IMR-90 (cell line): Measurements from ENCODE around the gene SLC5A2. TPM values are rescaled to one million over a fixed set of nuclear protein-coding genes. Genes with fewer than 3 reads are reported as not detected.
"Not testable (repeated sequence)": the region's sequence is repeated elsewhere in the genome, so short reads cannot be mapped to it uniquely, and the experiment has no call there.

Experiments used
- ATAC-seq: fragments of 200-7000 bp; cut with Tn5 transposase; 2 replicates; pipeline ENCODE4 v1.9.1; 2020; ENCODE audit warnings: low read depth, mild to moderate bottlenecking, moderate library complexity
- BruUV-seq: library from RNA; stranded (reverse); fragments of 400-500 nt; replicated peaks from 2 replicates; lab custom pipeline; 2021; lab: Mats Ljungman, UMichigan
- CTCF ChIA-PET: fragments of 300-600 bp; formaldehyde crosslinking; extraction: SDS; loops from one replicate; lab custom pipeline; 2021; ENCODE audit warnings: antibody characterized with exemption; lab: Yijun Ruan, JAX
- POLR2A ChIA-PET: fragments of 300-600 bp; sonication (Branson Sonifier 250); formaldehyde crosslinking; loops from one replicate; lab custom pipeline; 2022; ENCODE audit warnings: antibody characterized with exemption; ENCODE audit not compliant: unreplicated experiment; lab: Charles Lee
- DNase-seq: peaks from one replicate; pipeline ENCODE4 v3.0.0; 2013
- H2AFZ ChIP-seq: replicated peaks from 2 replicates; pipeline ENCODE3; 2013; ENCODE audit warnings: low read length, mild to moderate bottlenecking; ENCODE audit not compliant: poor library complexity
- H2AK5ac ChIP-seq: 2 replicates; pipeline ENCODE4 v1.6.1; 2013; ENCODE audit warnings: low read depth, low read length, inconsistent platforms
- H2AK9ac ChIP-seq: replicated peaks from 2 replicates; pipeline ENCODE3; 2013; ENCODE audit warnings: mild to moderate bottlenecking, low read depth, low read length, moderate library complexity; ENCODE audit not compliant: poor library complexity
- H2BK120ac ChIP-seq: 2 replicates; pipeline ENCODE4 v1.6.1; 2013; ENCODE audit warnings: low read depth, low read length, inconsistent platforms
- H2BK15ac ChIP-seq: 3 replicates; pipeline ENCODE4 v1.6.1; 2013; ENCODE audit warnings: low read depth, low read length, inconsistent platforms
- H2BK20ac ChIP-seq: 2 replicates; pipeline ENCODE4 v1.6.1; 2013; ENCODE audit warnings: low read depth, mild to moderate bottlenecking, inconsistent platforms, low read length, moderate library complexity
- H2BK5ac ChIP-seq: 2 replicates; pipeline ENCODE4 v1.6.1; 2013; ENCODE audit warnings: mild to moderate bottlenecking, low read depth, low read length, inconsistent platforms; ENCODE audit not compliant: poor library complexity, severe bottlenecking
- H3K14ac ChIP-seq: replicated peaks from 2 replicates; pipeline ENCODE4 v1.6.1; 2013; ENCODE audit warnings: low read depth, low read length, inconsistent platforms
- H3K18ac ChIP-seq: 2 replicates; pipeline ENCODE4 v1.6.1; 2013; ENCODE audit warnings: low read depth, low read length, control low read depth
- H3K23ac ChIP-seq: 2 replicates; pipeline ENCODE4 v1.6.1; 2013; ENCODE audit warnings: low read depth, low read length, inconsistent platforms
- H3K27ac ChIP-seq: 2 replicates; pipeline ENCODE4 v1.5.1; 2013; ENCODE audit warnings: mild to moderate bottlenecking, control low read depth, low read length; ENCODE audit not compliant: insufficient read depth
- H3K27me3 ChIP-seq: 2 replicates; pipeline ENCODE4 v1.6.1; 2013; ENCODE audit warnings: low read length; ENCODE audit not compliant: control insufficient read depth, insufficient read depth
- H3K36me3 ChIP-seq: 2 replicates; pipeline ENCODE4 v1.6.1; 2013; ENCODE audit warnings: low read length, mixed read lengths; ENCODE audit not compliant: control insufficient read depth, insufficient read depth
- H3K4ac ChIP-seq: 2 replicates; pipeline ENCODE4 v1.6.1; 2013; ENCODE audit warnings: low read depth, low read length, inconsistent platforms
- H3K4me1 ChIP-seq: 2 replicates; pipeline ENCODE4 v1.6.1; 2013; ENCODE audit warnings: low read length, mixed read lengths; ENCODE audit not compliant: control insufficient read depth, insufficient read depth
- H3K4me2 ChIP-seq: 2 replicates; pipeline ENCODE4 v1.6.1; 2013; ENCODE audit warnings: low read depth, mild to moderate bottlenecking, control low read depth, low read length, moderate library complexity
- H3K4me3 ChIP-seq: 2 replicates; pipeline ENCODE4 v1.5.1; 2013; ENCODE audit warnings: low read depth, mild to moderate bottlenecking, control low read depth, low read length, moderate library complexity; ENCODE audit not compliant: insufficient read depth
- H3K56ac ChIP-seq: 2 replicates; pipeline ENCODE4 v1.6.1; 2013; ENCODE audit warnings: low read length, inconsistent platforms; ENCODE audit not compliant: insufficient read depth; ENCODE audit errors: extremely low read depth
- H3K79me1 ChIP-seq, 2 experiments: 2 replicates each; pipeline ENCODE4 v1.6.1; 2013; ENCODE audit warnings: low read length in 2 of 2, inconsistent platforms in 1 of 2, low read depth in 1 of 2
- H3K9ac ChIP-seq: 2 replicates; pipeline ENCODE4 v1.6.1; 2013; ENCODE audit warnings: low read depth, low read length, control low read depth
- H3K9me1 ChIP-seq: 2 replicates; pipeline ENCODE4 v1.6.1; 2013; ENCODE audit warnings: low read length, inconsistent platforms; ENCODE audit not compliant: insufficient read depth
- H3K9me3 ChIP-seq: 2 replicates; pipeline ENCODE4 v1.6.1; 2013; ENCODE audit warnings: low read length; ENCODE audit not compliant: control insufficient read depth, insufficient read depth
- H4K20me1 ChIP-seq: 2 replicates; pipeline ENCODE4 v1.6.1; 2013; ENCODE audit warnings: low read length, inconsistent platforms; ENCODE audit not compliant: insufficient read depth
- H4K5ac ChIP-seq: 2 replicates; pipeline ENCODE4 v1.6.1; 2013; ENCODE audit warnings: mild to moderate bottlenecking, low read depth, low read length, control low read depth
- H4K8ac ChIP-seq, 2 experiments: 2 replicates each; pipeline ENCODE4 v1.6.1; 2013; ENCODE audit warnings: low read depth in 2 of 2, low read length in 2 of 2, control low read depth in 1 of 2, inconsistent platforms in 1 of 2
- H4K91ac ChIP-seq: 2 replicates; pipeline ENCODE4 v1.6.1; 2013; ENCODE audit warnings: low read depth, low read length, inconsistent platforms; ENCODE audit not compliant: insufficient read depth
- CEBPB ChIP-seq: IDR thresholded peaks from 2 replicates; pipeline ENCODE4 v1.6.1; 2012; ENCODE audit warnings: low read depth, low read length, improper control_type of control experiment
- CHD1 ChIP-seq: IDR thresholded peaks from 2 replicates; pipeline ENCODE4 v1.6.1; 2012; ENCODE audit warnings: low read depth, low read length, improper control_type of control experiment
- CTCF ChIP-seq: conservative IDR thresholded peaks from 2 replicates; pipeline ENCODE4 v1.5.1; 2012; ENCODE audit warnings: mild to moderate bottlenecking, low read depth, low read length, improper control_type of control experiment
- MAFK ChIP-seq: IDR thresholded peaks from 2 replicates; pipeline ENCODE4 v1.6.1; 2012; ENCODE audit warnings: low read depth, low read length, improper control_type of control experiment
- POLR2A ChIP-seq: IDR thresholded peaks from 2 replicates; pipeline ENCODE4 v1.6.1; 2012; ENCODE audit warnings: mild to moderate bottlenecking, low read depth, low read length
- RAD21 ChIP-seq: IDR thresholded peaks from 2 replicates; pipeline ENCODE4 v1.6.1; 2012; ENCODE audit warnings: low read length, improper control_type of control experiment
- WGBS, 2 experiments: methylation state at CpG; one replicate each; pipeline versions ENCODE4 v1.1.5 to v1.1.7; 2013; ENCODE audit warnings: missing lambda C conversion rate in 2 of 2; ENCODE audit not compliant: insufficient read length in 1 of 2; ENCODE audit errors: extremely low coverage in 2 of 2; 5-methylcytosine and 5-hydroxymethylcytosine counted together
- dilution Hi-C: fragments of 300-500 bp; cut with HindIII; formaldehyde crosslinking; loops from one replicate; pipeline ENCODE4 v1.14.3; 2018; ENCODE audit warnings: low sequenced_read_pairs; ENCODE audit not compliant: unreplicated experiment
- in situ Hi-C: fragments of 300-500 bp; cut with MboI; formaldehyde crosslinking; loops from 3 replicates; pipeline ENCODE4 v1.14.3; 2019; ENCODE audit warnings: low sequenced_read_pairs, inconsistent platforms, mixed read lengths
- intact Hi-C: fragments of 100-400 bp; cut with micrococcal nuclease; formaldehyde crosslinking; loops from 2 replicates; pipeline ENCODE4 v1.10.0; 2022
- polyA plus RNA-seq, 3 experiments: library from polyadenylated mRNA; depleted of rRNA; stranded (reverse); fragments of >200 nt; gene quantifications; 2 replicates each; pipeline ENCODE4 v1.2.3, GENCODE V29; 2012; ENCODE audit warnings: low replicate concordance in 1 of 3
- total RNA-seq: library from RNA; depleted of rRNA; stranded (reverse); fragments of >200 nt; gene quantifications from 2 replicates; pipeline ENCODE4 v1.2.3, GENCODE V29; 2012

The SLC5A2 gene
- total and polyA plus RNA-seq, 2 of the 4 experiments (the other 2 are of a cell fraction) = not detected

- no peak for TF ChIP-seq MAFK
- no peak for TF ChIP-seq POLR2A
- TF ChIP-seq CTCF = no peak
- TF ChIP-seq CEBPB = no peak
- no peak for TF ChIP-seq RAD21
- TF ChIP-seq CHD1 = no peak
- Histone ChIP-seq H3K27me3 (peaks cover 8% of the 10 kb centered on the region), H2BK20ac (no peak overlapping the region), H3K4me3 (no peak overlapping the region), H3K27ac (no peak overlapping the region), H4K5ac (no peak overlapping the region), H4K20me1 (no peaks in the 10 kb centered on the region), H2BK120ac (no peak overlapping the region), H2AK9ac (no peak overlapping the region), H2BK15ac (no peak overlapping the region), H3K79me1 (no peaks in the 10 kb centered on the region), H2AK5ac (no peak overlapping the region), H3K9me1 (no peaks in the 10 kb centered on the region), H2AFZ (no peak overlapping the region), H3K18ac (no peak overlapping the region), H3K36me3 (no peaks in the 10 kb centered on the region), H3K4ac (no peak overlapping the region), H2BK5ac (no peak overlapping the region), H4K8ac (no peak overlapping the region), H3K14ac (no peak overlapping the region), H3K4me1 (no peaks in the 10 kb centered on the region), H3K9me3 (peaks cover under 1% of the 10 kb centered on the region; the same call in 1 of the 2 replicates), H3K4me2 (no peak overlapping the region), H4K91ac (no peak overlapping the region), H3K9ac (no peak overlapping the region), H3K56ac (no peak overlapping the region), H3K23ac (no peak overlapping the region)
- dilution Hi-C loops (no loop called here), intact Hi-C loops (no loop called here), in situ Hi-C loops (loop anchor here (25.0 kb wide), 1 partner anchor 190 kb away; a partner anchor contains a TSS)
- BruUV-seq = no TSS peak
- ATAC-seq = no peak
- POLR2A ChIA-PET = no interaction called here
- no peak for DNase-seq
- CTCF ChIA-PET = no interaction called here
- WGBS, 2 experiments = 67% methylated on average over 1 of the region's 6 CpGs; no CpG with 5 or more reads in 1 of the 2 experiments
These were observed 39.1 kb downstream of the SLC5A2 start for GRCh38 chr16:31522071-31522470.

GRCh38 chr16:31523768-31524167 is 40.8 kb downstream of the SLC5A2 start:
- H2AFZ ChIP-seq, dilution Hi-C loops, H2BK120ac ChIP-seq, ATAC-seq, H3K4me2 ChIP-seq, POLR2A ChIA-PET, H3K9me3 ChIP-seq, H3K9me1 ChIP-seq, H3K36me3 ChIP-seq, H3K56ac ChIP-seq, H3K23ac ChIP-seq, H4K5ac ChIP-seq, intact Hi-C loops, H3K4me3 ChIP-seq, H3K4ac ChIP-seq, H2AK9ac ChIP-seq, H3K9ac ChIP-seq, H4K20me1 ChIP-seq, H2BK15ac ChIP-seq, H3K18ac ChIP-seq, H2BK20ac ChIP-seq, DNase-seq, BruUV-seq, H3K14ac ChIP-seq, H2AK5ac ChIP-seq, H3K4me1 ChIP-seq, H2BK5ac ChIP-seq, CTCF ChIA-PET, H3K27ac ChIP-seq, H4K8ac ChIP-seq, H3K79me1 ChIP-seq, H4K91ac ChIP-seq: not testable (repeated sequence)
- peaks cover 18% of the 10 kb centered on the region for H3K27me3 ChIP-seq
- in situ Hi-C loops = loop anchor here (25.0 kb wide), 1 partner anchor 189 kb away; a partner anchor contains a TSS
- WGBS, 2 experiments = no CpG with 5 or more reads among the region's 6 CpGs
